ENCODE measurements around the gene TMEM178B. TPM values are rescaled to one million over a fixed set of nuclear protein-coding genes. Genes with fewer than 3 reads are reported as not detected.
"Not testable (repeated sequence)": the region's sequence is repeated elsewhere in the genome, so short reads cannot be mapped to it uniquely, and the experiment has no call there.

The TMEM178B gene
- polyA plus RNA-seq, 1 experiment = 0.01 TPM

DNA sequence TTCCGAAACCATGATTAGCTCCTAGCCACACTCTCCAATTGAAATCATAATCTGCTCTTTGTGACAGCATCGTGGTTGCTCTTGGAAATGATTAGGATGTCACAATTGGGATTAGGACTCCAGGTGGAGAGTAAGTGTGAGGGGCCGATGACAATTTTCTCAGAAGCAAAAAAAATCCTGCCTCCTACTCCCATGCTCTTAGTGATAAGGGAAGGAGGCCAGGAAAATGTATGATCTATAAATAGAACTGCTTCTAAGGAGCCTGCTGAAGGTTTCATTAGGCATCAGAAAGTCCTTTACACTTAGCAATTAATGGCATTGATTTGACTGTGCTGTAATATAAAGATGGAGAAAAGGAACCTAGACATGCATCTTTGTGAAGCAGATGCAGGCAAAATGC is 251.0 kb downstream of the TMEM178B start:
- no peak for DNase-seq (ENCODE audit: low read depth, low spot score)
- Histone ChIP-seq H3K4me3 (ENCODE audit: low read depth, low read length) (no peak overlapping the region), H3K27ac (ENCODE audit: low read depth, low read length) (no peak overlapping the region), H3K27me3 (ENCODE audit: control insufficient read depth, insufficient read depth, low read length) (no peaks in the 10 kb centered on the region), H3K9me3 (ENCODE audit: control insufficient read depth, insufficient read depth, low read length) (peaks cover 16% of the 10 kb centered on the region; the same call in 1 of the 2 replicates)
- POLR2A ChIA-PET = no interaction called here
- TF ChIP-seq, protein P1, sequence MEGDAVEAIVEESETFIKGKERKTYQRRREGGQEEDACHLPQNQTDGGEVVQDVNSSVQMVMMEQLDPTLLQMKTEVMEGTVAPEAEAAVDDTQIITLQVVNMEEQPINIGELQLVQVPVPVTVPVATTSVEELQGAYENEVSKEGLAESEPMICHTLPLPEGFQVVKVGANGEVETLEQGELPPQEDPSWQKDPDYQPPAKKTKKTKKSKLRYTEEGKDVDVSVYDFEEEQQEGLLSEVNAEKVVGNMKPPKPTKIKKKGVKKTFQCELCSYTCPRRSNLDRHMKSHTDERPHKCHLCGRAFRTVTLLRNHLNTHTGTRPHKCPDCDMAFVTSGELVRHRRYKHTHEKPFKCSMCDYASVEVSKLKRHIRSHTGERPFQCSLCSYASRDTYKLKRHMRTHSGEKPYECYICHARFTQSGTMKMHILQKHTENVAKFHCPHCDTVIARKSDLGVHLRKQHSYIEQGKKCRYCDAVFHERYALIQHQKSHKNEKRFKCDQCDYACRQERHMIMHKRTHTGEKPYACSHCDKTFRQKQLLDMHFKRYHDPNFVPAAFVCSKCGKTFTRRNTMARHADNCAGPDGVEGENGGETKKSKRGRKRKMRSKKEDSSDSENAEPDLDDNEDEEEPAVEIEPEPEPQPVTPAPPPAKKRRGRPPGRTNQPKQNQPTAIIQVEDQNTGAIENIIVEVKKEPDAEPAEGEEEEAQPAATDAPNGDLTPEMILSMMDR (IDR thresholded peaks at IDR 0.05; ENCODE audit: low read depth, low read length) = no peak
- CTCF ChIA-PET = no interaction called here

GRCh38 chr7:141325275-141325674 is 251.4 kb downstream of the TMEM178B start:
- TF ChIP-seq, protein P1 (IDR thresholded peaks at IDR 0.05; ENCODE audit: low read depth, low read length) = no peak
- CTCF ChIA-PET = no interaction called here
- no peak overlapping the region for H3K4me3 ChIP-seq (ENCODE audit: low read depth, low read length)

DNA sequence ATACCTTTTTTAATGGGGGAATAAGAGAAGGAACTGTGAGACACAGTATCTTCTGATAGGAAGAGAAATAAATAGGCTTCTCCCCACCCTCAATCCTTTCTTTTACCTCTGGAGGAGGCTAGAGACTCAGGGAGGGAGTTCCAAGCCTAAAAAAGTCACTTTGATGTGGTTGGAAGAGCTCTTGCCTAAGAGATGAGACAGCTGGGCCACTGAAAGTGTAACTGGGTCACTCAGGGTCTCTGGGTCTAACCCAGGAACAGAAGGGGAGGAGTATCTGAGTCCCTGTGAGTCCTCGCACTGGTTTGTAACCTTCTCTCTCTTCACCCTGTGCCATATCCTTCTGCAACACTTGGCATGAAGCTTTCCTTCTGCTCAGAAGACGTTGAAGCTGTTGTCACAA is 254.4 kb downstream of the TMEM178B start:
- H3K27me3 ChIP-seq (ENCODE audit: control insufficient read depth, insufficient read depth, low read length) = no peaks in the 10 kb centered on the region
- H3K27ac ChIP-seq (ENCODE audit: low read depth, low read length) = no peak overlapping the region
- DNase-seq (ENCODE audit: low read depth, low spot score) = no peak
- TF ChIP-seq, protein P1 (IDR thresholded peaks at IDR 0.05; ENCODE audit: low read depth, low read length) = no peak
- POLR2A ChIA-PET = no interaction called here
- peaks cover 15% of the 10 kb centered on the region; the same call in 1 of the 2 replicates for H3K9me3 ChIP-seq (ENCODE audit: control insufficient read depth, insufficient read depth, low read length)
- H3K4me3 ChIP-seq (ENCODE audit: low read depth, low read length) = no peak overlapping the region
- CTCF ChIA-PET = no interaction called here

More at GRCh38 chr7:141325275-141325674, 251.4 kb downstream of the TMEM178B start:
- DNase-seq (ENCODE audit: low read depth, low spot score) = no peak
- POLR2A ChIA-PET = no interaction called here
- Histone ChIP-seq H3K9me3 (ENCODE audit: control insufficient read depth, insufficient read depth, low read length) (peaks cover 16% of the 10 kb centered on the region; the same call in 1 of the 2 replicates), H3K27ac (ENCODE audit: low read depth, low read length) (no peak overlapping the region), H3K27me3 (ENCODE audit: control insufficient read depth, insufficient read depth, low read length) (no peaks in the 10 kb centered on the region)

DNA sequence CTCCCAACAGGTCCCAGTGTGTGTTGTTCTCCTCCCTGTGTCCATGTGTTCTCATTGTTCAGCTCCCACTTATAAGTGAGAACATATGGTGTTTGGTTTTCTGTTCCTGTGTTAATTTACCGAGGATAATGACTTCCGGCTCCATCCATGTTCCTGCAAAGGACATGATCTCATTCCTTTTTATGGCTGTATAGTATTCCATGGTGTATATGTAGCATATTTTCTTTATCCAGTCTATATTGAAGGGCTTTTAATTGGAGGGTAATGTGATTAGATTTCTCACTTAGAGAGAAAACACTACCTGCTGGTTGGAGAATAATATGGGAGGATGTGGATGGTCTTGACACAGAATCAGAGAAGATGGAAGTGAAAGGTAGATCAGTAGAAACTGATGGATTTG is 256.4 kb downstream of the TMEM178B start:
- POLR2A ChIA-PET = not testable (repeated sequence)

DNA sequence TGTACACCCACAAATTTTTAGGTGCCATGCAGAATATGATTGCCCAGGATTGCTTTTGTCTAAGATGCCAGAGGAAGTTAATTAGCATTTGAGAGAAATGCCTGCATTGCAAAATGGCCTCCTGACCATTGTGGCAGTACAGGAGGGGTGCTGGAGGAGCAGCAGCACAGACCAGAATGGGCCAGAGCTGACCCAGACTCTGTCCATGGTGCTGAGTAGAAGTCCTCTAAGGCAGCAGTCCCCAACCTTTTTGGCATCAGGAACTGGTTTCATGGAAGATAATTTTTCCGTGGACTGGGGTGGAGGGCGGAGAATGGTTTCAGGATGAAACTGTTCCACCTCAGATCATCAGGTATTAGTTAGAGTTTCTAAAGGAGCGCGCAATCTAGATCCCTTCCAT is 259.6 kb downstream of the TMEM178B start:
- TF ChIP-seq, protein P1 (IDR thresholded peaks at IDR 0.05; ENCODE audit: low read depth, low read length) = no peak
- H3K27ac ChIP-seq (ENCODE audit: low read depth, low read length) = no peak overlapping the region
- no peak for DNase-seq (ENCODE audit: low read depth, low spot score)
- peaks cover 33% of the 10 kb centered on the region for H3K9me3 ChIP-seq (ENCODE audit: control insufficient read depth, insufficient read depth, low read length)
- H3K27me3 ChIP-seq (ENCODE audit: control insufficient read depth, insufficient read depth, low read length) = no peaks in the 10 kb centered on the region
- no peak overlapping the region for H3K4me3 ChIP-seq (ENCODE audit: low read depth, low read length)
- ChIA-PET CTCF (no interaction called here), POLR2A (no interaction called here)

More for the DNA sequence above, 256.4 kb downstream of the TMEM178B start:
- CTCF ChIA-PET; H3K27me3 ChIP-seq (ENCODE audit: control insufficient read depth, insufficient read depth, low read length); H3K27ac ChIP-seq (ENCODE audit: low read depth, low read length); H3K4me3 ChIP-seq (ENCODE audit: low read depth, low read length); DNase-seq (ENCODE audit: low read depth, low spot score): not testable (repeated sequence)
- H3K9me3 ChIP-seq (ENCODE audit: control insufficient read depth, insufficient read depth, low read length) = peaks cover 29% of the 10 kb centered on the region; the same call in 1 of the 2 replicates

DNA sequence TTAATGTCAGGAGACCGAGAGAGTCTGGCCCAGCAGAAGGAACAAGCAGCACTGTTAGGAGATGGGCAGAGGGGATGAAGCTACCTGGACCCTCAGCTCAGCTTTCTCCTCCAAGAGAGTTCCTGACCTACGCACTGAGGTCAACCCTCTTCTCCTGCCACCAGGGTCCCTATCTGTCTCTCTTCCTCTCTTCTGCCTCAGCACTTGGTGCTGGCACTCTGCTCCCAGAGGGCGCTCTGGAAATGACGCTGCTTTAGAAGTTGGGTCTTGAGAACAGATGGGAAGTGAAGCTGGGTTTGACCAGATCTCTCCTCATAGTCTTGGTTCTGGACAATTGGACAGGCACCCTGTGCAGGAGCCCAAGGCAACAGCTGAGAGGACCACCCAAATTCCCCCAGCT is 261.3 kb downstream of the TMEM178B start:
- POLR2A ChIA-PET = no interaction called here
- CTCF ChIA-PET = no interaction called here
- TF ChIP-seq, protein P1 (IDR thresholded peaks at IDR 0.05; ENCODE audit: low read depth, low read length) = no peak
- Histone ChIP-seq H3K27me3 (ENCODE audit: control insufficient read depth, insufficient read depth, low read length) (no peaks in the 10 kb centered on the region), H3K9me3 (ENCODE audit: control insufficient read depth, insufficient read depth, low read length) (peaks cover 34% of the 10 kb centered on the region), H3K27ac (ENCODE audit: low read depth, low read length) (no peak overlapping the region), H3K4me3 (ENCODE audit: low read depth, low read length) (no peak overlapping the region)
- no peak for DNase-seq (ENCODE audit: low read depth, low spot score)
